Endodermal cell (in vitro differentiated cells): ENCODE measurements around the gene ANKRD44. TPM values are rescaled to one million over a fixed set of nuclear protein-coding genes. Genes with fewer than 3 reads are reported as not detected.

Source experiments
- DNase-seq: peaks from one replicate; pipeline ENCODE4 v3.0.0-alpha.2; 2017
- H3K27ac ChIP-seq: 2 replicates; pipeline ENCODE4 v1.5.1; 2013; ENCODE audit warnings: mild to moderate bottlenecking, low read depth, low read length, moderate library complexity
- H3K27me3 ChIP-seq: 2 replicates; pipeline ENCODE4 v1.6.1; 2013; ENCODE audit warnings: mild to moderate bottlenecking, low read length, moderate library complexity; ENCODE audit not compliant: insufficient read depth, control insufficient read depth, poor library complexity, severe bottlenecking
- H3K36me3 ChIP-seq: 2 replicates; pipeline ENCODE4 v1.7.0; 2013; ENCODE audit warnings: mild to moderate bottlenecking, low read length, moderate library complexity; ENCODE audit not compliant: control insufficient read depth, insufficient read depth
- H3K4me1 ChIP-seq: one replicate; pipeline ENCODE4 v1.7.0; 2013; ENCODE audit warnings: low read length; ENCODE audit not compliant: control insufficient read depth, insufficient read depth
- H3K4me3 ChIP-seq: 2 replicates; pipeline ENCODE4 v1.5.1; 2013; ENCODE audit warnings: mild to moderate bottlenecking, low read length, moderate library complexity
- H3K9ac ChIP-seq: 2 replicates; pipeline ENCODE4 v1.6.1; 2013; ENCODE audit warnings: mild to moderate bottlenecking, low read length, moderate library complexity; ENCODE audit not compliant: poor library complexity, severe bottlenecking; ENCODE audit errors: extremely low read depth
- H3K9me3 ChIP-seq: 2 replicates; pipeline ENCODE4 v1.6.1; 2013; ENCODE audit warnings: mild to moderate bottlenecking, low read length, moderate library complexity; ENCODE audit not compliant: control insufficient read depth
- H3K27ac Mint-ChIP-seq: 2 replicates; pipeline ENCODE4 v1.8.0; 2020; ENCODE audit warnings: mixed read lengths
- H3K27me3 Mint-ChIP-seq: 2 replicates; pipeline ENCODE4 v1.8.0; 2021; ENCODE audit warnings: mild to moderate bottlenecking, mixed read lengths; ENCODE audit not compliant: insufficient read depth
- H3K36me3 Mint-ChIP-seq: 2 replicates; pipeline ENCODE4 v1.8.0; 2020; ENCODE audit warnings: low read depth, mixed read lengths
- H3K4me1 Mint-ChIP-seq: 2 replicates; pipeline ENCODE4 v1.8.0; 2020; ENCODE audit warnings: mixed read lengths
- H3K4me3 Mint-ChIP-seq: 2 replicates; pipeline ENCODE4 v1.8.0; 2020; ENCODE audit warnings: mild to moderate bottlenecking, moderate library complexity, mixed read lengths
- H3K9me3 Mint-ChIP-seq: 2 replicates; pipeline ENCODE4 v1.8.0; 2020; ENCODE audit warnings: mild to moderate bottlenecking, mixed read lengths
- WGBS, 2 experiments: methylation state at CpG; one replicate each; pipeline versions ENCODE4 v1.1.5 to v1.1.7; 2013; ENCODE audit warnings: missing lambda C conversion rate in 2 of 2, mixed read lengths in 1 of 2; ENCODE audit not compliant: insufficient coverage in 1 of 2, insufficient read length in 1 of 2; 5-methylcytosine and 5-hydroxymethylcytosine counted together
- total RNA-seq, 2 donors: library from RNA; stranded (reverse); fragmentation: NEBNext Ultra II Directional in 1 of 2; extraction: Animal tissue kit (Norgen Biotek cat#: 25700) in 1 of 2; gene quantifications; 2 replicates in 1 of 2; 3 replicates in 1 of 2; pipeline ENCODE4 v1.2.1, GENCODE V29; 2021
- TF ChIP-seq, protein P1 (sequence below): fragments of 200-600 bp; sonication (generic); conservative IDR thresholded peaks from 2 replicates; pipeline ENCODE4 v1.5.0; 2021; ENCODE audit warnings: antibody characterized with exemption, mild to moderate bottlenecking

The ANKRD44 gene
- total RNA-seq, 2 donors from 2014 or later, result 6.2 to 10.6 TPM

DNA sequence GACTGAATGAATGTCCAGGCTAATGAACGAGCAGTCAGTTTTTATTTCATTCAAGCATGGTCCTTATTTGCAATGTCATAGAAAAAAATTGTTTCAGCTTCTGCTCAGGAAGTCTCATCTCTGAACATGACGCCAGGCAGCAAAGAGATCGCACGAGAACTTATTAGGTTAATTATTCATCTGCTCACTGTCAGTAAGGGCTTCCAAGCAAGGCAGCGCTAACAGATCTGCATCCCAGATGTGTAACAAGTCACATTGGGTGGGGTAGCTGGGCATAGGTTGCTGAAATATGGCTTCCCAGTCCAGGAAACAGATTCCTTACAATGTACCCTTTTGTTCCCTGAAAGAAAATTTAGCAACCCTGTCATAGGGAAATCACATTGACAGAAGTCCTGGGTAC, 63.5 kb downstream of the ANKRD44 start:
- Mint-ChIP-seq H3K4me3 (no peak overlapping the region), H3K4me1 (no peaks in the 10 kb centered on the region), H3K36me3 (no peaks in the 10 kb centered on the region), H3K27me3 (no peaks in the 10 kb centered on the region), H3K27ac (no peak overlapping the region), H3K9me3 (no peaks in the 10 kb centered on the region)
- no peak overlapping the region for H3K9ac ChIP-seq
- H3K9me3 ChIP-seq, result no peaks in the 10 kb centered on the region
- H3K4me3 ChIP-seq, result no peak overlapping the region
- DNase-seq, result no peak
- 96 to 100% methylated on average over 2 to 5 of the region's 5 CpGs for WGBS, 2 experiments
- H3K27me3 ChIP-seq, result no peaks in the 10 kb centered on the region
- TF ChIP-seq, protein P1, sequence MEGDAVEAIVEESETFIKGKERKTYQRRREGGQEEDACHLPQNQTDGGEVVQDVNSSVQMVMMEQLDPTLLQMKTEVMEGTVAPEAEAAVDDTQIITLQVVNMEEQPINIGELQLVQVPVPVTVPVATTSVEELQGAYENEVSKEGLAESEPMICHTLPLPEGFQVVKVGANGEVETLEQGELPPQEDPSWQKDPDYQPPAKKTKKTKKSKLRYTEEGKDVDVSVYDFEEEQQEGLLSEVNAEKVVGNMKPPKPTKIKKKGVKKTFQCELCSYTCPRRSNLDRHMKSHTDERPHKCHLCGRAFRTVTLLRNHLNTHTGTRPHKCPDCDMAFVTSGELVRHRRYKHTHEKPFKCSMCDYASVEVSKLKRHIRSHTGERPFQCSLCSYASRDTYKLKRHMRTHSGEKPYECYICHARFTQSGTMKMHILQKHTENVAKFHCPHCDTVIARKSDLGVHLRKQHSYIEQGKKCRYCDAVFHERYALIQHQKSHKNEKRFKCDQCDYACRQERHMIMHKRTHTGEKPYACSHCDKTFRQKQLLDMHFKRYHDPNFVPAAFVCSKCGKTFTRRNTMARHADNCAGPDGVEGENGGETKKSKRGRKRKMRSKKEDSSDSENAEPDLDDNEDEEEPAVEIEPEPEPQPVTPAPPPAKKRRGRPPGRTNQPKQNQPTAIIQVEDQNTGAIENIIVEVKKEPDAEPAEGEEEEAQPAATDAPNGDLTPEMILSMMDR, result no peak
- H3K27ac ChIP-seq, result no peak overlapping the region
- no peaks in the 10 kb centered on the region for H3K4me1 ChIP-seq
- H3K36me3 ChIP-seq, result no peaks in the 10 kb centered on the region

DNA sequence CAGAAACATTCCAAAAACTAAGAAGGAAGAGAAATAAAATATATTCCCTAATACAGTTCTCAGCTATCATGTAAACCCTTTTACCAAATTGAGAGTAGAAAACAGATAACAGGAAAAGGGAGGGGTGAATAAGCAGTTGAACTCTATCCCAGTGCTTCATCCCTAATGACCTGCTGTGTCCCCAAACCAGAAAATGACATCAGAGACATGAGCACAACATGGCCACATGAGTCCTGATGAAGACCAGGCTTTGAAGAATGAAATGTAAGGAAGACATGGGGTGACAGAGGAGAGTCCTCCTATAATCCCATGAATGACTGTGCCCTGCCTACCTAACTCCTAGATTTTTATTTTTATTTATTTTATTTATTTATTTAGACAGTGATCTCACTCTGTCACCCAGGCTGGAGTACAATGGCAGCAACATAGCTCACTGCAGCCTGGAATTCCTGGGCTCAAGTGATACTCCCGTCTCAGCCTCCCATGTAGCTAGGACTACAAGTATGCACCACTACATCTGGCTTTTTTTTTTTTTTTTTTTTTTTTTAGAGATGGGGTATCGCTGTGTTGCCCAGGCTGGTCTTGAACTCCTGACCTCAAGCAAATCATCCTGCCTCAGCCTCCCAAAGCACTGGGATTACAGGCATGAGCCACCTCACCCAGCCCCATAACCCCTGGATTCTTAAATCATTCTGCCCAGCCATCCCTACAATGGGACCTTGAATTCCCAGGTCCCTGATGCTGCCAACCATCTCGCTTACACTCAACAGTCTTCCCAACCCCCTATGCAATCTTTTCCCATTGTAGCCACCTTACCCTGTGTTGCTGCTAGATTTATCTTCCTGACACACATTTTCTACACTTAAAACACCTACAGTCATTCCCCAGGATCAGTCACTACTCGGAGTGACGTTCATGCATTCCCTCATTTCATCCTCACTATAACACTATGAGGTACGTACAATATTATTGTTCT, 64.5 kb downstream of the ANKRD44 start:
- H3K27ac Mint-ChIP-seq, result no peak overlapping the region
- TF ChIP-seq, protein P1, result no peak
- H3K36me3 ChIP-seq, result no peaks in the 10 kb centered on the region
- no peaks in the 10 kb centered on the region for H3K9me3 Mint-ChIP-seq
- no peaks in the 10 kb centered on the region for H3K9me3 ChIP-seq
- H3K9ac ChIP-seq, result no peak overlapping the region
- no peak for DNase-seq
- H3K4me1 ChIP-seq, result no peaks in the 10 kb centered on the region
- H3K36me3 Mint-ChIP-seq, result no peaks in the 10 kb centered on the region
- no peak overlapping the region for H3K4me3 ChIP-seq
- H3K27ac ChIP-seq, result no peak overlapping the region
- H3K27me3 ChIP-seq, result no peaks in the 10 kb centered on the region
- no peaks in the 10 kb centered on the region for H3K4me1 Mint-ChIP-seq
- no peaks in the 10 kb centered on the region for H3K27me3 Mint-ChIP-seq
- no peak overlapping the region for H3K4me3 Mint-ChIP-seq
- WGBS, 2 experiments, result 94 to 100% methylated on average over 4 to 6 of the region's 6 CpGs

DNA sequence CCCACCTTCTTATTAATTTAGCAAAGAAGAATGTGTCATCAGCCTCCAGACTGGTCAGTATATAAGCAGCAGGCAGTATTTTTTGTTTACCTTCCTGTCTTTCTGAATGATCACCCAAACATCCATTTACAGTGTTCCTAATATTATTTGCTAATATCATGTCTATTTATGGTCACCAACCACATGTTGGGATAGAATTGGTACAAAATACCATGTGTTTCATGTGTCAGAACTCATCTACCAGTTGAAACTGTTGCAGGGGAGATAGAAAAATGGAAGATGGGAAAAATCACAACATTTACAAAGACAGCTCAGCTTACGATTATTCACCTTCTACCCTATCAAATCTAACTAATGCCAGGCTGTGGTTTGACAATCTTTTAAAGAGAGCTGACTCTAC, 66.2 kb downstream of the ANKRD44 start:
- Mint-ChIP-seq H3K36me3 (no peaks in the 10 kb centered on the region), H3K4me3 (no peak overlapping the region), H3K27ac (no peak overlapping the region), H3K4me1 (no peaks in the 10 kb centered on the region), H3K9me3 (no peaks in the 10 kb centered on the region), H3K27me3 (no peaks in the 10 kb centered on the region)
- H3K27ac ChIP-seq, result no peak overlapping the region
- TF ChIP-seq, protein P1, result no peak
- no peaks in the 10 kb centered on the region for H3K4me1 ChIP-seq
- DNase-seq, result no peak
- H3K4me3 ChIP-seq, result no peak overlapping the region
- H3K36me3 ChIP-seq, result no peaks in the 10 kb centered on the region
- WGBS, 2 experiments, result 89% methylated on average over 1 of the region's 1 CpG; no CpG with 5 or more reads in 1 of the 2 experiments
- no peaks in the 10 kb centered on the region for H3K27me3 ChIP-seq
- no peaks in the 10 kb centered on the region for H3K9me3 ChIP-seq
- H3K9ac ChIP-seq, result no peak overlapping the region
